Neural cell (in vitro differentiated cells): Measurements from ENCODE around the gene CYTH3. TPM values are rescaled to one million over a fixed set of nuclear protein-coding genes. Genes with fewer than 3 reads are reported as not detected.

Experiments used
- H2AFZ ChIP-seq: fragments of 200-600, 300-800 bp; sonication (generic), shearing (Covaris generic); 2 replicates; pipeline ENCODE4 v1.6.0; 2014; ENCODE audit warnings: low read depth, mild to moderate bottlenecking, antibody characterized with exemption, low read length, moderate library complexity
- H3F3A ChIP-seq: fragments of 200-600 bp; shearing (Covaris generic); 2 replicates; pipeline ENCODE4 v1.6.1; 2016; ENCODE audit warnings: mild to moderate bottlenecking, moderate library complexity, mixed read lengths, antibody characterized with exemption, low read length; ENCODE audit not compliant: insufficient read depth, poor library complexity, severe bottlenecking
- H3K27ac ChIP-seq: fragments of 200-600, 300-800 bp; sonication (generic), shearing (Covaris generic); 2 replicates; pipeline ENCODE4 v1.5.1; 2014; ENCODE audit warnings: mild to moderate bottlenecking, low read length, moderate library complexity
- H3K27me3 ChIP-seq: fragments of 300-800, 200-600 bp; sonication (generic), shearing (Covaris generic); 2 replicates; pipeline ENCODE4 v1.6.0; 2014; ENCODE audit warnings: mild to moderate bottlenecking, low read depth, low read length, moderate library complexity; ENCODE audit not compliant: insufficient read depth
- H3K36me3 ChIP-seq: fragments of 300-800, 200-600 bp; sonication (generic), shearing (Covaris generic); 2 replicates; pipeline ENCODE4 v1.5.1; 2014; ENCODE audit warnings: mild to moderate bottlenecking, antibody characterized with exemption, low read length, moderate library complexity; ENCODE audit not compliant: insufficient read depth
- H3K4me2 ChIP-seq: fragments of 300-800, 200-600 bp; sonication (generic), shearing (Covaris generic); 2 replicates; pipeline ENCODE4 v1.6.0; 2014; ENCODE audit warnings: mild to moderate bottlenecking, low read length
- H3K4me3 ChIP-seq: fragments of 300-800, 200-600 bp; sonication (generic), shearing (Covaris generic); 2 replicates; pipeline ENCODE4 v1.5.1; 2014; ENCODE audit warnings: mild to moderate bottlenecking, low read length, moderate library complexity
- H3K79me2 ChIP-seq: fragments of 200-600 bp; shearing (Covaris generic); replicated peaks from 2 replicates; pipeline ENCODE4 v1.6.0; 2014; ENCODE audit warnings: mild to moderate bottlenecking, low read length, moderate library complexity; ENCODE audit not compliant: insufficient read depth
- H3K9ac ChIP-seq: fragments of 300-800, 200-600 bp; sonication (generic), shearing (Covaris generic); 2 replicates; pipeline ENCODE4 v1.6.1; 2016; ENCODE audit warnings: mild to moderate bottlenecking, low read length, mixed read lengths
- H3K9me2 ChIP-seq: fragments of 200-600 bp; shearing (Covaris generic); 2 replicates; pipeline ENCODE4 v1.6.1; 2016; ENCODE audit warnings: mild to moderate bottlenecking, low read length, mixed read lengths; ENCODE audit not compliant: insufficient read depth
- H3K9me3 ChIP-seq: fragments of 200-600, 300-800 bp; sonication (generic), shearing (Covaris generic); 2 replicates; pipeline ENCODE4 v1.6.1; 2016; ENCODE audit warnings: mild to moderate bottlenecking, mixed run types, low read length, moderate library complexity, mixed read lengths
- H4K20me1 ChIP-seq: fragments of 200-600 bp; shearing (Covaris generic); 2 replicates; pipeline ENCODE4 v1.6.1; 2016; ENCODE audit warnings: mild to moderate bottlenecking, mixed run types; ENCODE audit not compliant: insufficient read depth
- EP300 ChIP-seq: fragments of 450-650 bp; conservative IDR thresholded peaks from 2 replicates; pipeline ENCODE4 v1.6.1; 2014; ENCODE audit warnings: antibody characterized with exemption, mild to moderate bottlenecking, moderate library complexity; ENCODE audit not compliant: poor library complexity, severe bottlenecking
- EZH2 ChIP-seq: fragments of 200-600, 300-800 bp; shearing (Covaris generic), sonication (generic); IDR thresholded peaks from 2 replicates; pipeline ENCODE4 v1.6.1; 2014; ENCODE audit warnings: antibody characterized with exemption, low read length, borderline replicate concordance, mild to moderate bottlenecking; ENCODE audit not compliant: insufficient read depth, poor library complexity, severe bottlenecking
- MXI1 ChIP-seq: fragments of 450-650 bp; conservative IDR thresholded peaks from 2 replicates; pipeline ENCODE4 v1.6.1; 2014; ENCODE audit warnings: antibody characterized with exemption, mild to moderate bottlenecking; ENCODE audit not compliant: poor library complexity, severe bottlenecking
- POLR2AphosphoS5 ChIP-seq: IDR thresholded peaks from 2 replicates; pipeline ENCODE4 v1.6.1; 2012
- RAD21 ChIP-seq: fragments of 450-650 bp; conservative IDR thresholded peaks from 2 replicates; pipeline ENCODE4 v1.6.1; 2014; ENCODE audit warnings: antibody characterized with exemption, mild to moderate bottlenecking, moderate library complexity
- SMC3 ChIP-seq: fragments of 450-650 bp; conservative IDR thresholded peaks from 2 replicates; pipeline ENCODE4 v1.6.1; 2014; ENCODE audit warnings: antibody characterized with exemption, mild to moderate bottlenecking, moderate library complexity; ENCODE audit not compliant: poor library complexity
- TAF1 ChIP-seq: IDR thresholded peaks from 2 replicates; pipeline ENCODE4 v1.6.1; 2012; ENCODE audit warnings: low read depth
- polyA plus RNA-seq: library from polyadenylated mRNA; depleted of rRNA; stranded (reverse); fragments of >200 nt; gene quantifications from 2 replicates; pipeline ENCODE4 v1.2.3, GENCODE V29; 2014
- TF ChIP-seq, protein P1 (sequence below): fragments of 450-650 bp; IDR thresholded peaks from 2 replicates; pipeline ENCODE4 v1.5.1; 2014; ENCODE audit warnings: antibody characterized with exemption, mild to moderate bottlenecking, moderate library complexity; ENCODE audit not compliant: poor library complexity, severe bottlenecking
- TF ChIP-seq, protein P2 (sequence below): IDR thresholded peaks from 2 replicates; pipeline ENCODE4 v1.6.1; 2012; ENCODE audit warnings: borderline replicate concordance

Gene CYTH3
- polyA plus RNA-seq, 1 donor from 2014 or later = 33.9 TPM

DNA sequence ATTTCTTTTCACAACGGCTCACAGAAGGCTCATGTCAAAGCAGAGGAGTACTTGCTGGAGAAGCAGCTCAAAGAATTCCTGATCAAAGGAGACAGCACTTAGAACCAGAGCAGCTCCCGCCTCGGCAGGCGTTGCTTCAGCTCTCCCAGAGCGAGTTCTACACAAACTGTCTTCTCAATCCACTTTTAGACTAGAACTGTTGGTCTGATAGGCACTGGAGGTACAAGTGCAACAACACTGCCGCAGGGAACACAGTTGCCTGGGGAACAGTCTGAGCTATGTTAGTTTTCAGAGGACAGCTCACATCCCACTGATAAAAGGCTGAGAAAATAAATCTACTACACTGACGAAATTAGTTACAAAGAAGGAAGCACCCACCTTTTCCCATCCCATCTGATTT lies 35.4 kb downstream of the CYTH3 start:
- H3F3A ChIP-seq = no peaks in the 10 kb centered on the region
- H3K9me2 ChIP-seq = no peaks in the 10 kb centered on the region
- H2AFZ ChIP-seq = no peak overlapping the region
- no peak overlapping the region for H3K9ac ChIP-seq
- H4K20me1 ChIP-seq = no peaks in the 10 kb centered on the region
- H3K4me2 ChIP-seq = no peak overlapping the region
- no peaks in the 10 kb centered on the region for H3K79me2 ChIP-seq
- H3K36me3 ChIP-seq = no peaks in the 10 kb centered on the region
- TF ChIP-seq TAF1 (no peak), POLR2AphosphoS5 (no peak), RAD21 (no peak), MXI1 (no peak), EZH2 (no peak), EP300 (no peak), SMC3 (no peak)
- TF ChIP-seq, protein P1, sequence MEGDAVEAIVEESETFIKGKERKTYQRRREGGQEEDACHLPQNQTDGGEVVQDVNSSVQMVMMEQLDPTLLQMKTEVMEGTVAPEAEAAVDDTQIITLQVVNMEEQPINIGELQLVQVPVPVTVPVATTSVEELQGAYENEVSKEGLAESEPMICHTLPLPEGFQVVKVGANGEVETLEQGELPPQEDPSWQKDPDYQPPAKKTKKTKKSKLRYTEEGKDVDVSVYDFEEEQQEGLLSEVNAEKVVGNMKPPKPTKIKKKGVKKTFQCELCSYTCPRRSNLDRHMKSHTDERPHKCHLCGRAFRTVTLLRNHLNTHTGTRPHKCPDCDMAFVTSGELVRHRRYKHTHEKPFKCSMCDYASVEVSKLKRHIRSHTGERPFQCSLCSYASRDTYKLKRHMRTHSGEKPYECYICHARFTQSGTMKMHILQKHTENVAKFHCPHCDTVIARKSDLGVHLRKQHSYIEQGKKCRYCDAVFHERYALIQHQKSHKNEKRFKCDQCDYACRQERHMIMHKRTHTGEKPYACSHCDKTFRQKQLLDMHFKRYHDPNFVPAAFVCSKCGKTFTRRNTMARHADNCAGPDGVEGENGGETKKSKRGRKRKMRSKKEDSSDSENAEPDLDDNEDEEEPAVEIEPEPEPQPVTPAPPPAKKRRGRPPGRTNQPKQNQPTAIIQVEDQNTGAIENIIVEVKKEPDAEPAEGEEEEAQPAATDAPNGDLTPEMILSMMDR = no peak
- TF ChIP-seq, protein P2, sequence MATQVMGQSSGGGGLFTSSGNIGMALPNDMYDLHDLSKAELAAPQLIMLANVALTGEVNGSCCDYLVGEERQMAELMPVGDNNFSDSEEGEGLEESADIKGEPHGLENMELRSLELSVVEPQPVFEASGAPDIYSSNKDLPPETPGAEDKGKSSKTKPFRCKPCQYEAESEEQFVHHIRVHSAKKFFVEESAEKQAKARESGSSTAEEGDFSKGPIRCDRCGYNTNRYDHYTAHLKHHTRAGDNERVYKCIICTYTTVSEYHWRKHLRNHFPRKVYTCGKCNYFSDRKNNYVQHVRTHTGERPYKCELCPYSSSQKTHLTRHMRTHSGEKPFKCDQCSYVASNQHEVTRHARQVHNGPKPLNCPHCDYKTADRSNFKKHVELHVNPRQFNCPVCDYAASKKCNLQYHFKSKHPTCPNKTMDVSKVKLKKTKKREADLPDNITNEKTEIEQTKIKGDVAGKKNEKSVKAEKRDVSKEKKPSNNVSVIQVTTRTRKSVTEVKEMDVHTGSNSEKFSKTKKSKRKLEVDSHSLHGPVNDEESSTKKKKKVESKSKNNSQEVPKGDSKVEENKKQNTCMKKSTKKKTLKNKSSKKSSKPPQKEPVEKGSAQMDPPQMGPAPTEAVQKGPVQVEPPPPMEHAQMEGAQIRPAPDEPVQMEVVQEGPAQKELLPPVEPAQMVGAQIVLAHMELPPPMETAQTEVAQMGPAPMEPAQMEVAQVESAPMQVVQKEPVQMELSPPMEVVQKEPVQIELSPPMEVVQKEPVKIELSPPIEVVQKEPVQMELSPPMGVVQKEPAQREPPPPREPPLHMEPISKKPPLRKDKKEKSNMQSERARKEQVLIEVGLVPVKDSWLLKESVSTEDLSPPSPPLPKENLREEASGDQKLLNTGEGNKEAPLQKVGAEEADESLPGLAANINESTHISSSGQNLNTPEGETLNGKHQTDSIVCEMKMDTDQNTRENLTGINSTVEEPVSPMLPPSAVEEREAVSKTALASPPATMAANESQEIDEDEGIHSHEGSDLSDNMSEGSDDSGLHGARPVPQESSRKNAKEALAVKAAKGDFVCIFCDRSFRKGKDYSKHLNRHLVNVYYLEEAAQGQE = no peak
- no peak overlapping the region for H3K27ac ChIP-seq
- no peaks in the 10 kb centered on the region for H3K9me3 ChIP-seq
- H3K27me3 ChIP-seq = no peaks in the 10 kb centered on the region
- no peak overlapping the region for H3K4me3 ChIP-seq

- no peak overlapping the region for H3K27ac ChIP-seq
- no peak overlapping the region for H2AFZ ChIP-seq
- no peaks in the 10 kb centered on the region for H3K27me3 ChIP-seq
- no peaks in the 10 kb centered on the region for H4K20me1 ChIP-seq
- no peak overlapping the region for H3K4me3 ChIP-seq
- H3K9me2 ChIP-seq = no peaks in the 10 kb centered on the region
- TF ChIP-seq RAD21 (no peak), POLR2AphosphoS5 (no peak), SMC3 (no peak), TAF1 (no peak), EZH2 (no peak), MXI1 (no peak), EP300 (no peak)
- TF ChIP-seq, protein P1 = no peak
- TF ChIP-seq, protein P2 = no peak
- H3K4me2 ChIP-seq = no peak overlapping the region
- no peaks in the 10 kb centered on the region for H3K9me3 ChIP-seq
- H3F3A ChIP-seq = no peaks in the 10 kb centered on the region
- H3K36me3 ChIP-seq = no peaks in the 10 kb centered on the region
- no peaks in the 10 kb centered on the region for H3K79me2 ChIP-seq
- H3K9ac ChIP-seq = no peak overlapping the region
These were observed 37.2 kb downstream of the CYTH3 start for GRCh38 chr7:6235029-6235871.
